GM12801 (cell line): ENCODE data around the gene ZNF555.

Experiments
- TF ChIP-seq, protein P1 (sequence below): IDR thresholded peaks from one replicate; pipeline ENCODE4 v1.5.1; 2011; ENCODE audit warnings: control low read depth; ENCODE audit not compliant: insufficient read length; ENCODE audit errors: extremely low read depth

Gene ZNF555

DNA sequence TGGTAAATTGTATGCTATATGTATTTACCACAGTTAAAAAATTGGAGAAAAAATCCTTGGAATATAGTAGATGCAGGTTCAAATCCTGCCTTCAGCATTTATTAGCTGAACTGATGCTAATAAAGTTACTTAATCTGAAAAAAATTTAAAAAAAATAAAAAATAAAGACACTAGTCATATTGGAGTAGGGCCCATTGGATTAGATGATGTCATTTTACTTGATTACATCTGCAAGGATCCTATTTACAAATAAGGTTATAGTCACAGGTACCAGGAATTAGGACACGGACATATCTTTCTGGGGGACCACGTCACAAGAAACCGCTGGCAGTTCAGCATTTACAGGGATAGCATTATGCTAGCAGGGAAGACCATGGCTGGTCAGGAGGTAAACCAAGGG is 6.2 kb downstream of the ZNF555 start:
- TF ChIP-seq, protein P1, sequence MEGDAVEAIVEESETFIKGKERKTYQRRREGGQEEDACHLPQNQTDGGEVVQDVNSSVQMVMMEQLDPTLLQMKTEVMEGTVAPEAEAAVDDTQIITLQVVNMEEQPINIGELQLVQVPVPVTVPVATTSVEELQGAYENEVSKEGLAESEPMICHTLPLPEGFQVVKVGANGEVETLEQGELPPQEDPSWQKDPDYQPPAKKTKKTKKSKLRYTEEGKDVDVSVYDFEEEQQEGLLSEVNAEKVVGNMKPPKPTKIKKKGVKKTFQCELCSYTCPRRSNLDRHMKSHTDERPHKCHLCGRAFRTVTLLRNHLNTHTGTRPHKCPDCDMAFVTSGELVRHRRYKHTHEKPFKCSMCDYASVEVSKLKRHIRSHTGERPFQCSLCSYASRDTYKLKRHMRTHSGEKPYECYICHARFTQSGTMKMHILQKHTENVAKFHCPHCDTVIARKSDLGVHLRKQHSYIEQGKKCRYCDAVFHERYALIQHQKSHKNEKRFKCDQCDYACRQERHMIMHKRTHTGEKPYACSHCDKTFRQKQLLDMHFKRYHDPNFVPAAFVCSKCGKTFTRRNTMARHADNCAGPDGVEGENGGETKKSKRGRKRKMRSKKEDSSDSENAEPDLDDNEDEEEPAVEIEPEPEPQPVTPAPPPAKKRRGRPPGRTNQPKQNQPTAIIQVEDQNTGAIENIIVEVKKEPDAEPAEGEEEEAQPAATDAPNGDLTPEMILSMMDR = no peak

DNA sequence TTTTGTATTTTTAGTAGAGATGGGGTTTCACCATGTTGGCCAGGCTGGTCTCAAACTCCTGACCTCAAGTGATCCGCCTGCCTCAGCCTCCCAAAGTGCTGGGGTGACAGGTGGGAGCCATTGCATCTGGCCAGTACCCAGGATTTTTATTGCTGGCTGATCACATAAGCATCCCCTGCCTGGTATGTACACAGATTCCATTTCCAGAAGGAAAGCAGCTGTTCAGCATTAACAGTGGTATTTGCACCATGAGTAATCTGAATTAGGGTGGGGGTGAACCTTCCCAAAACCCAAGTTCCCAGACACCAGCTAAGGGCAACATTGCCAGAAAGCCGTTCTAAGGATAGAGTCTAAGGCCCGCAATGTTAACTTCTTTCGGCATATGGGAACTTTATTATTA is 7.3 kb downstream of the ZNF555 start:
- TF ChIP-seq, protein P1 = no peak

DNA sequence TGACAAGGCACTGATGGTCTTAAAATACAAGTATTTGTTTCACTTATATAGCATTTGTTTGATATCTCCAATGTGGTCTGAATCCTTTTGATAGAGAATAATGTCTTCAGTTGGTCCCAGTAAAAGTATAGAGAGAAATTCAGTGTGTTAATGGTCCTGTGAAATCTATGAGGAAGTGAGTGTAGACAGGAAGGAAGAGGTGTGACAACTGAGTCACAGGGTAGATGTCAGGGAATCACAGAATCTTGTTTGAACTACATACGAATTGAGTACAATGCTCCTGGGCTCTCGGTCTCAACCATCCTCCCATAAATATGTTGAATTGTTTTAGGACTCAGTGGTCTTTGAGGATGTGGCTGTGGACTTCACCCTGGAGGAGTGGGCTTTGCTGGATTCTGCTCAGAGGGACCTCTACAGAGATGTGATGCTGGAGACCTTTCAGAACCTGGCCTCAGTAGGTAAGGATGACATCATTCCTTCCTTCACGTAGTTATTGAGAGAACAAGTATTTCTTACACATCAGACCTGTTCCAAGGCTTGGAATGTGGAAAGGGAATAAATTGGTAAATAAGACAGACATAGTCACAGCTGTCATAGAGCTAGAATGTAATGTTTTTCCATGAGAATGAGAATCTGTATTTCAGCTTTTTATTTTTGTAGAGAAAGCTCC is 9.1 kb downstream of the ZNF555 start:
- TF ChIP-seq, protein P1 = no peak

DNA sequence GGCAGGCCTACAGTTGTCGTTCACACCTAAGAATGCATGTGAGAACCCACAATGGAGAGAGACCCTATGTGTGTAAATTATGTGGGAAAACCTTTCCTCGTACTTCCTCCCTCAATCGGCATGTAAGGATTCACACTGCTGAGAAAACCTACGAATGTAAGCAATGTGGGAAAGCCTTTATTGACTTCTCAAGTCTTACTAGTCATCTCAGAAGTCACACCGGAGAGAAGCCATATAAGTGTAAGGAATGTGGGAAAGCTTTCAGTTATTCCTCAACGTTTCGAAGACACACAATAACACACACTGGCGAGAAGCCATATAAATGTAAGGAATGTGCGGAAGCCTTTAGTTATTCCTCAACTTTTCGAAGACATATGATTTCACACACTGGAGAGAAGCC is 11.3 kb downstream of the ZNF555 start:
- TF ChIP-seq, protein P1 = no peak

DNA sequence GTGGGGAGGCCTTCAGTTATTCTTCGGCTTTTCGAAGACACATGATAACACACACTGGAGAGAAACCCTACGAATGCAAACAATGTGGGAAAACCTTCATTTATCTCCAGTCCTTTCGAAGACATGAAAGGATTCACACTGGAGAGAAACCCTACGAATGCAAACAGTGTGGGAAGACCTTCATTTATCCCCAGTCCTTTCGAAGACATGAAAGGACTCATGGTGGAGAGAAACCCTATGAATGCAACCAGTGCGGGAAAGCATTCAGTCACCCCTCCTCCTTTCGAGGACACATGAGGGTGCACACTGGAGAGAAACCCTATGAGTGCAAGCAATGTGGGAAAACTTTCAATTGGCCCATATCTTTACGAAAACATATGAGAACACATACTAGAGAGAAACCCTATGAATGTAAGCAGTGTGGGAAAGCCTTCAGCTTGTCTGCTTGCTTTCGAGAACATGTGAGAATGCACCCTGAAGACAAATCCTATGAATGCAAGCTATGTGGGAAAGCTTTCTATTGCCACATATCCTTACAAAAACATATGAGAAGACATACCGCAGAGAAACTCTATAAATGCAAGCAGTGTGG is 11.8 kb downstream of the ZNF555 start:
- TF ChIP-seq, protein P1 = no peak

DNA sequence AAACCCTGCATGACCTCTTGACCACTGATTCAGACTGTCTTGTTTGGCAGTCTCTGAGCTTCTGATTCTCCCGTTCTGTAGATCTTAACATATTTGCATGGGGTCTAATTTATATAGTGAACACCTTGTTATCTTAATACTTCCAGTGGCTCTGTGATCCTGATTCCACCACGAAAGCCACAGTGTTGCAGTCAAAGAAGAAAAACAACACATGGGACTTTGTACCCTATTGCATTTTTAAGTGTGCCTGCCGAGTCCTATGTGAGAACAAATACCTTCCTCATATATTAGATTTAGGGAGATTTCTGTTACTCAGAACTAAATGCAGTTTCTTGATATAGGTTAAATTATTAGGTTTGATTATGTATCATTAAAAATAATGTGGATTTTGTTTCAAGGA is 13.6 kb downstream of the ZNF555 start:
- TF ChIP-seq, protein P1 = no peak

DNA sequence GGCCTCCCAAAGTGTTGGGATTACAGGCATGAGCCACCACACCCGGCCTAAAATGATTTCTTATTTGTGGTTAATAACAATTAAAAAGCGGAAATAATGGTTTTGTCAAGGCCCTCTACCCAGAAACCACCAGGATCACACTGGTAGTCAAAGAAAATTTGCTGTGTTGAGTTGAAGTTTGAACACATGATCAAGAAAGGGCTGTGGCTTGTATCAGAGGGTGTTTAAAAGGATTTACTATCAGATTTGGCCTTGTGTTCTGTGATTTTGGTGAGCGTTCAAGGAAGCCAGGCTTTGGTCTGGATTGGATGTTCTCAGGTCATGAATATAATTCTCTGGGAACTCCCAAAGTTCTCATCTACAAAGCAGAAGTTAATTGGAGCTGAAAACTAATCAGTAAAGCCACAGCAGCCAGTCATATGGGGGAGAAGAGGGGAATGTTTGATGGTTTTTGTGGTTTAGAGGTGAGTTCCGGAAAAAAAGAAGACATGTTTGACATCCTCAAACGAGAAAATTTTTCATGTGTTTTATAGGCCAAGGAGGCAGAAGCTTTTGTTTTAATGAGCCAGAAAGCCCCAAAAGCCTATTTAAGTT is 15.3 kb downstream of the ZNF555 start:
- TF ChIP-seq, protein P1 = no peak
